Muscle of leg (tissue), 16 donors: ENCODE data around the gene LAMTOR2. TPM values are rescaled to one million over a fixed set of nuclear protein-coding genes. Genes with fewer than 3 reads are reported as not detected.
A peak's percentile ranks its signal among the peaks of the same experiment; 100 is the strongest.

ENCODE experiments used
- DNase-seq: peaks from one replicate; pipeline ENCODE4 v3.0.0; 2013
- H3K27ac ChIP-seq: one replicate; pipeline ENCODE4 v1.5.1; 2013; ENCODE audit warnings: mild to moderate bottlenecking, low read length, control low read depth
- H3K27me3 ChIP-seq: one replicate; pipeline ENCODE4 v1.6.1; 2013; ENCODE audit warnings: low read length; ENCODE audit not compliant: control insufficient read depth, insufficient read depth
- H3K36me3 ChIP-seq: one replicate; pipeline ENCODE4 v1.6.1; 2013; ENCODE audit warnings: low read length; ENCODE audit not compliant: control insufficient read depth, insufficient read depth
- H3K4me1 ChIP-seq: one replicate; pipeline ENCODE4 v1.6.1; 2013; ENCODE audit warnings: low read length; ENCODE audit not compliant: control insufficient read depth, insufficient read depth
- H3K4me3 ChIP-seq: one replicate; pipeline ENCODE4 v1.5.1; 2013; ENCODE audit warnings: low read length, control low read depth
- H3K9me3 ChIP-seq: replicated peaks from 2 replicates; pipeline ENCODE4 v1.6.1; 2013; ENCODE audit warnings: low read depth, low read length; ENCODE audit not compliant: control insufficient read depth
- WGBS: methylation state at CpG from one replicate; pipeline ENCODE4 v1.1.5; 2013; ENCODE audit warnings: missing lambda C conversion rate; ENCODE audit not compliant: insufficient coverage; 5-methylcytosine and 5-hydroxymethylcytosine counted together
- long read RNA-seq, 11 donors: transcript quantifications; one replicate each; lab custom pipeline, GENCODE V29; 2026
- polyA plus RNA-seq, 8 donors: library from polyadenylated mRNA; unstranded; fragments of 120-200 nt; gene quantifications; one replicate each; pipeline versions ENCODE4 v1.2.1 to v1.2.3, GENCODE V29; 2013; ENCODE audit warnings: inconsistent platforms in 1 of 8, low replicate concordance in 1 of 8; ENCODE audit not compliant: insufficient read length in 8 of 8, insufficient read depth in 1 of 8
- total RNA-seq: library from RNA; stranded (reverse); fragments of 120-200 nt; gene quantifications from one replicate; pipeline ENCODE4 v1.2.4, GENCODE V29; 2013

Gene LAMTOR2
- 53.7 TPM for total RNA-seq
- polyA plus RNA-seq, result 10 to 100 TPM; 38.7 to 51.0 (median 44.9) TPM
- long read RNA-seq, donor 1, transcript LAMTOR2-203 (4 exons, 655 nt), result major isoform, 18 of 31 reads
- long read RNA-seq, donor 1, partial matches to known transcripts, result 10 of 31 reads
- long read RNA-seq, donor 1, other reads (novel, unspliced or antisense), result 0 of 31 reads
- long read RNA-seq, donor 2, partial matches to known transcripts, result 0 of 5 reads
- long read RNA-seq, donor 2, other reads (novel, unspliced or antisense), result 0 of 5 reads
- long read RNA-seq, donor 3, transcript LAMTOR2-203 (4 exons, 655 nt), result major isoform, 33 of 43 reads
- long read RNA-seq, donor 3, partial matches to known transcripts, result 7 of 43 reads
- long read RNA-seq, donor 3, other reads (novel, unspliced or antisense), result 0 of 43 reads
- long read RNA-seq, donor 4, transcript LAMTOR2-203 (4 exons, 655 nt), result major isoform, 36 of 47 reads
- long read RNA-seq, donor 4, partial matches to known transcripts, result 7 of 47 reads
- long read RNA-seq, donor 4, other reads (novel, unspliced or antisense), result 0 of 47 reads
- long read RNA-seq, donor 5, transcript LAMTOR2-203 (4 exons, 655 nt), result major isoform, 77 of 108 reads
- long read RNA-seq, donor 5, partial matches to known transcripts, result 23 of 108 reads
- long read RNA-seq, donor 5, other reads (novel, unspliced or antisense), result 0 of 108 reads
- long read RNA-seq, donor 6, transcript LAMTOR2-203 (4 exons, 655 nt), result major isoform, 60 of 73 reads
- long read RNA-seq, donor 6, transcript LAMTOR2-205 (3 exons, 623 nt), result minor isoform, 11 of 73 reads
- long read RNA-seq, donor 6, partial matches to known transcripts, result 0 of 73 reads
- long read RNA-seq, donor 6, other reads (novel, unspliced or antisense), result 0 of 73 reads
- long read RNA-seq, donor 7, transcript LAMTOR2-203 (4 exons, 655 nt), result major isoform, 44 of 85 reads
- long read RNA-seq, donor 7, transcript LAMTOR2-202 (3 exons, 521 nt), result minor isoform, 6 of 85 reads
- long read RNA-seq, donor 7, partial matches to known transcripts, result 30 of 85 reads
- long read RNA-seq, donor 7, other reads (novel, unspliced or antisense), result 0 of 85 reads
- long read RNA-seq, donor 8, transcript LAMTOR2-203 (4 exons, 655 nt), result major isoform, 37 of 60 reads
- long read RNA-seq, donor 8, partial matches to known transcripts, result 17 of 60 reads
- long read RNA-seq, donor 8, other reads (novel, unspliced or antisense), result 0 of 60 reads
- long read RNA-seq, donor 9, transcript LAMTOR2-203 (4 exons, 655 nt), result major isoform, 33 of 41 reads
- long read RNA-seq, donor 9, transcript LAMTOR2-205 (3 exons, 623 nt), result minor isoform, 6 of 41 reads
- long read RNA-seq, donor 9, partial matches to known transcripts, result 0 of 41 reads
- long read RNA-seq, donor 9, other reads (novel, unspliced or antisense), result 0 of 41 reads
- long read RNA-seq, donor 10, transcript LAMTOR2-205 (3 exons, 623 nt), result minor isoform, 6 of 87 reads
- long read RNA-seq, donor 10, transcript LAMTOR2-203 (4 exons, 655 nt), result major isoform, 49 of 87 reads
- long read RNA-seq, donor 10, transcript LAMTOR2-202 (3 exons, 521 nt), result minor isoform, 5 of 87 reads
- long read RNA-seq, donor 10, partial matches to known transcripts, result 26 of 87 reads
- long read RNA-seq, donor 10, other reads (novel, unspliced or antisense), result 0 of 87 reads
- long read RNA-seq, donor 11, transcript LAMTOR2-206 (2 exons, 868 nt), result minor isoform, 5 of 57 reads
- long read RNA-seq, donor 11, transcript LAMTOR2-203 (4 exons, 655 nt), result major isoform, 39 of 57 reads
- long read RNA-seq, donor 11, transcript LAMTOR2-205 (3 exons, 623 nt), result minor isoform, 7 of 57 reads
- long read RNA-seq, donor 11, partial matches to known transcripts, result 6 of 57 reads
- long read RNA-seq, donor 11, other reads (novel, unspliced or antisense), result 0 of 57 reads

- DNase-seq, result peak; percentile 100
- Histone ChIP-seq H3K36me3 (peaks cover 38% of the 10 kb centered on the region), H3K27me3 (no peaks in the 10 kb centered on the region), H3K9me3 (no peaks in the 10 kb centered on the region), H3K4me1 (peaks cover 33% of the 10 kb centered on the region), H3K4me3 (peak within 1 kb of the TSS; percentile 89), H3K27ac (peak within 1 kb of the TSS; percentile 100)
- under 1% methylated on average over 44 of the region's 53 CpGs for WGBS
Measured at GRCh38 chr1:156054500-156055280, at the start of gene LAMTOR2. Gene LAMTOR2, plus strand, starts transcription at chr1:156054782. Its CDS starts 108 bp downstream, at chr1:156054890.

GRCh38 chr1:156004843-156005584, 49.6 kb upstream of the LAMTOR2 start:
- DNase-seq, result peak; percentile 35

GRCh38 chr1:156006666-156007376, 47.8 kb upstream of the LAMTOR2 start:
- DNase-seq, result no peak
- WGBS, result 41% methylated on average over 4 of the region's 7 CpGs
- Histone ChIP-seq H3K4me1 (peaks cover 10% of the 10 kb centered on the region), H3K27me3 (no peaks in the 10 kb centered on the region), H3K9me3 (no peaks in the 10 kb centered on the region), H3K27ac (no peak overlapping the region), H3K4me3 (no peak overlapping the region), H3K36me3 (peaks cover 41% of the 10 kb centered on the region)

More at GRCh38 chr1:156004843-156005584, 49.6 kb upstream of the LAMTOR2 start:
- H3K4me1 ChIP-seq, result peaks cover 10% of the 10 kb centered on the region
- no peak overlapping the region for H3K4me3 ChIP-seq
- H3K27me3 ChIP-seq, result no peaks in the 10 kb centered on the region
- H3K27ac ChIP-seq, result no peak overlapping the region
- peaks cover 24% of the 10 kb centered on the region for H3K36me3 ChIP-seq
- no CpG with 5 or more reads among the region's 4 CpGs for WGBS
- H3K9me3 ChIP-seq, result no peaks in the 10 kb centered on the region

GRCh38 chr1:156009404-156009803, 45.2 kb upstream of the LAMTOR2 start:
- H3K4me3 ChIP-seq, result no peak overlapping the region
- peaks cover 5% of the 10 kb centered on the region for H3K4me1 ChIP-seq
- no peak overlapping the region for H3K27ac ChIP-seq
- no peaks in the 10 kb centered on the region for H3K27me3 ChIP-seq
- no peak for DNase-seq
- no peaks in the 10 kb centered on the region for H3K9me3 ChIP-seq
- WGBS, result 69% methylated on average over 2 of the region's 3 CpGs
- H3K36me3 ChIP-seq, result peaks cover 63% of the 10 kb centered on the region

GRCh38 chr1:156012051-156012817, 42.3 kb upstream of the LAMTOR2 start:
- no peak overlapping the region for H3K4me3 ChIP-seq
- no peaks in the 10 kb centered on the region for H3K27me3 ChIP-seq
- no peak overlapping the region for H3K27ac ChIP-seq
- peaks cover 81% of the 10 kb centered on the region for H3K36me3 ChIP-seq
- DNase-seq, result no peak
- no CpG with 5 or more reads among the region's 4 CpGs for WGBS
- H3K4me1 ChIP-seq, result no peaks in the 10 kb centered on the region
- H3K9me3 ChIP-seq, result no peaks in the 10 kb centered on the region

- no peak for DNase-seq
- peaks cover 2% of the 10 kb centered on the region for H3K4me1 ChIP-seq
- 95% methylated on average over 5 of the region's 7 CpGs for WGBS
- no peak overlapping the region for H3K4me3 ChIP-seq
- H3K9me3 ChIP-seq, result no peaks in the 10 kb centered on the region
- no peak overlapping the region for H3K27ac ChIP-seq
- H3K27me3 ChIP-seq, result no peaks in the 10 kb centered on the region
- H3K36me3 ChIP-seq, result peaks cover 84% of the 10 kb centered on the region
Measured at GRCh38 chr1:156014829-156015228, 39.8 kb upstream of the LAMTOR2 start.

- WGBS, result 48% methylated on average over 8 of the region's 8 CpGs
- H3K27ac ChIP-seq, result peak overlapping the region; percentile 79
Measured at GRCh38 chr1:156019946-156020292, 34.7 kb upstream of the LAMTOR2 start.

More at GRCh38 chr1:156019946-156020292, 34.7 kb upstream of the LAMTOR2 start:
- no peak for DNase-seq
- peaks cover 5% of the 10 kb centered on the region for H3K4me1 ChIP-seq
- H3K36me3 ChIP-seq, result peaks cover 40% of the 10 kb centered on the region
- H3K27me3 ChIP-seq, result no peaks in the 10 kb centered on the region
- H3K9me3 ChIP-seq, result no peaks in the 10 kb centered on the region
- peak overlapping the region; percentile 68 for H3K4me3 ChIP-seq
